Measurements from ENCODE around the gene ZNF621. TPM values are rescaled to one million over a fixed set of nuclear protein-coding genes. Genes with fewer than 3 reads are reported as not detected.

ZNF621 gene
- total RNA-seq, 1 experiment from 2014 or later = 24.9 TPM

DNA sequence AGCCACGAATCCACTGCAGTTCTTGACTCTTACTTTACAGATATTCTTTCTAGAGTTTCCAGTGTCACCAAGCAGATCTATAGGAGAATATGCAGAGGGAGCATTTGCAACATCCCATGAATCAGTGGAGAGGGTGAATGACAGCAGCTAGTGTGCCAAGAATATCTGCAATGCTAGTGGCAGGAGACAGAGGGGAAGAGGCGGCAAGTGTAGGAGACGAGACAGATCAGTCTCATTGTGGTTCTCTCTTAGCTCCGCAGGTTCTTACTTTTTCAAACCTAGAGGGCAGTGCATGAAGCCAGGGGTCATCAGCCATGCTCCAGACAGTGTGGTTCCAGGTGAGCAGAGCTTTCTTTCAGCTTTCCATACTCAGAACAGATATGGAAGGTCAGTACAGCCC lies 47.1 kb upstream of the ZNF621 start:
- no TSS peak for BruUV-seq (replicated peaks)
- CTCF ChIA-PET = no interaction called here

DNA sequence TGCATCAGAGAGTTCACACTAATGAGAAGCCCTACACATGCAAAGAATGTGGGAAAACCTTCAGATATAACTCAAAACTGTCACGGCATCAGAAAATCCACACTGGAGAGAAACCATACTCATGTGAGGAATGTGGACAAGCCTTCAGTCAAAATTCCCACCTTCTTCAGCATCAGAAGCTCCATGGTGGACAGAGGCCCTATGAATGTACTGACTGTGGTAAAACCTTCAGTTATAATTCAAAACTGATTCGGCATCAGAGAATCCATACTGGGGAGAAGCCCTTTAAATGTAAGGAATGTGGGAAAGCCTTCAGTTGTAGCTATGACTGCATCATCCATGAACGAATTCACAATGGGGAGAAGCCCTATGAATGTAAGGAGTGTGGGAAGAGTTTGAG lies 37.6 kb upstream of the ZNF621 start:
- DNase-seq (ENCODE audit: low read depth, low spot score) = no peak
- Histone ChIP-seq H3K9me3 (ENCODE audit: control insufficient read depth, insufficient read depth, low read depth, low read length) (peaks cover 7% of the 10 kb centered on the region; the same call in 1 of the 2 replicates), H3K27ac (ENCODE audit: low read length) (no peak overlapping the region), H3K27me3 (ENCODE audit: control insufficient read depth, insufficient read depth, low read length) (no peaks in the 10 kb centered on the region), H3K4me3 (ENCODE audit: low read depth in 2 of 2, low read length in 2 of 2) (no peak overlapping the region), H3K4me1 (ENCODE audit: control insufficient read depth, insufficient read depth, low read length) (no peaks in the 10 kb centered on the region), H3K36me3 (ENCODE audit: control insufficient read depth, insufficient read depth, low read length) (no peaks in the 10 kb centered on the region)
- TF ChIP-seq SIN3A (IDR thresholded peaks at IDR 0.05; ENCODE audit: borderline replicate concordance, insufficient read depth, low read depth, low read length) (no peak), TCF7L2 (IDR thresholded peaks at IDR 0.05; ENCODE audit: low read depth, low read length) (no peak), POLR2AphosphoS5 (IDR thresholded peaks at IDR 0.05; ENCODE audit: low read depth, low read length) (no peak)
- TF ChIP-seq, protein P1, sequence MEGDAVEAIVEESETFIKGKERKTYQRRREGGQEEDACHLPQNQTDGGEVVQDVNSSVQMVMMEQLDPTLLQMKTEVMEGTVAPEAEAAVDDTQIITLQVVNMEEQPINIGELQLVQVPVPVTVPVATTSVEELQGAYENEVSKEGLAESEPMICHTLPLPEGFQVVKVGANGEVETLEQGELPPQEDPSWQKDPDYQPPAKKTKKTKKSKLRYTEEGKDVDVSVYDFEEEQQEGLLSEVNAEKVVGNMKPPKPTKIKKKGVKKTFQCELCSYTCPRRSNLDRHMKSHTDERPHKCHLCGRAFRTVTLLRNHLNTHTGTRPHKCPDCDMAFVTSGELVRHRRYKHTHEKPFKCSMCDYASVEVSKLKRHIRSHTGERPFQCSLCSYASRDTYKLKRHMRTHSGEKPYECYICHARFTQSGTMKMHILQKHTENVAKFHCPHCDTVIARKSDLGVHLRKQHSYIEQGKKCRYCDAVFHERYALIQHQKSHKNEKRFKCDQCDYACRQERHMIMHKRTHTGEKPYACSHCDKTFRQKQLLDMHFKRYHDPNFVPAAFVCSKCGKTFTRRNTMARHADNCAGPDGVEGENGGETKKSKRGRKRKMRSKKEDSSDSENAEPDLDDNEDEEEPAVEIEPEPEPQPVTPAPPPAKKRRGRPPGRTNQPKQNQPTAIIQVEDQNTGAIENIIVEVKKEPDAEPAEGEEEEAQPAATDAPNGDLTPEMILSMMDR (IDR thresholded peaks at IDR 0.05) = no peak
- TF ChIP-seq, protein P2, sequence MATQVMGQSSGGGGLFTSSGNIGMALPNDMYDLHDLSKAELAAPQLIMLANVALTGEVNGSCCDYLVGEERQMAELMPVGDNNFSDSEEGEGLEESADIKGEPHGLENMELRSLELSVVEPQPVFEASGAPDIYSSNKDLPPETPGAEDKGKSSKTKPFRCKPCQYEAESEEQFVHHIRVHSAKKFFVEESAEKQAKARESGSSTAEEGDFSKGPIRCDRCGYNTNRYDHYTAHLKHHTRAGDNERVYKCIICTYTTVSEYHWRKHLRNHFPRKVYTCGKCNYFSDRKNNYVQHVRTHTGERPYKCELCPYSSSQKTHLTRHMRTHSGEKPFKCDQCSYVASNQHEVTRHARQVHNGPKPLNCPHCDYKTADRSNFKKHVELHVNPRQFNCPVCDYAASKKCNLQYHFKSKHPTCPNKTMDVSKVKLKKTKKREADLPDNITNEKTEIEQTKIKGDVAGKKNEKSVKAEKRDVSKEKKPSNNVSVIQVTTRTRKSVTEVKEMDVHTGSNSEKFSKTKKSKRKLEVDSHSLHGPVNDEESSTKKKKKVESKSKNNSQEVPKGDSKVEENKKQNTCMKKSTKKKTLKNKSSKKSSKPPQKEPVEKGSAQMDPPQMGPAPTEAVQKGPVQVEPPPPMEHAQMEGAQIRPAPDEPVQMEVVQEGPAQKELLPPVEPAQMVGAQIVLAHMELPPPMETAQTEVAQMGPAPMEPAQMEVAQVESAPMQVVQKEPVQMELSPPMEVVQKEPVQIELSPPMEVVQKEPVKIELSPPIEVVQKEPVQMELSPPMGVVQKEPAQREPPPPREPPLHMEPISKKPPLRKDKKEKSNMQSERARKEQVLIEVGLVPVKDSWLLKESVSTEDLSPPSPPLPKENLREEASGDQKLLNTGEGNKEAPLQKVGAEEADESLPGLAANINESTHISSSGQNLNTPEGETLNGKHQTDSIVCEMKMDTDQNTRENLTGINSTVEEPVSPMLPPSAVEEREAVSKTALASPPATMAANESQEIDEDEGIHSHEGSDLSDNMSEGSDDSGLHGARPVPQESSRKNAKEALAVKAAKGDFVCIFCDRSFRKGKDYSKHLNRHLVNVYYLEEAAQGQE (IDR thresholded peaks at IDR 0.05; ENCODE audit: insufficient read depth in 1 of 2, low read depth in 2 of 2, low read length in 1 of 2) = no peak
- no TSS peak for BruUV-seq (replicated peaks)
- CTCF ChIA-PET = no interaction called here
- intact Hi-C loops (cut with micrococcal nuclease; ENCODE audit: unreplicated experiment) = no loop called here
- in situ Hi-C loops (cut with HindIII; ENCODE audit: low pct_unique_long_range_greater_than_20kb, low sequenced_read_pairs) = no loop called here
- ATAC-seq = no peak
- POLR2A ChIA-PET = interaction anchor here (0.5 kb wide), 1 partner anchor 1340 kb away, joined by 3 read pairs; no protein-coding TSS in a partner anchor

More for the DNA sequence above, 47.1 kb upstream of the ZNF621 start:
- Histone ChIP-seq H3K9me3 (ENCODE audit: control insufficient read depth, insufficient read depth, low read depth, low read length) (no peaks in the 10 kb centered on the region), H3K36me3 (ENCODE audit: control insufficient read depth, insufficient read depth, low read length) (no peaks in the 10 kb centered on the region), H3K27ac (ENCODE audit: low read length) (peak overlapping the region; percentile 83; the same call in 1 of the 2 replicates), H3K27me3 (ENCODE audit: control insufficient read depth, insufficient read depth, low read length) (no peaks in the 10 kb centered on the region), H3K4me3 (ENCODE audit: low read depth in 2 of 2, low read length in 2 of 2) (peak overlapping the region; percentile 60 to 65), H3K4me1 (ENCODE audit: control insufficient read depth, insufficient read depth, low read length) (no peaks in the 10 kb centered on the region; the same call in 1 of the 2 replicates)
- no peak for TF ChIP-seq TCF7L2 (IDR thresholded peaks at IDR 0.05; ENCODE audit: low read depth, low read length)
- ATAC-seq (no peak), DNase-seq (ENCODE audit: low read depth, low spot score) (no peak)
- intact Hi-C loops (cut with micrococcal nuclease; ENCODE audit: unreplicated experiment) (no loop called here), in situ Hi-C loops (cut with HindIII; ENCODE audit: low pct_unique_long_range_greater_than_20kb, low sequenced_read_pairs) (no loop called here)
- POLR2A ChIA-PET = interaction anchor here (0.6 kb wide), 2 partner anchors 24 to 1066 kb away, joined by 5 to 10 read pairs; no protein-coding TSS in a partner anchor

DNA sequence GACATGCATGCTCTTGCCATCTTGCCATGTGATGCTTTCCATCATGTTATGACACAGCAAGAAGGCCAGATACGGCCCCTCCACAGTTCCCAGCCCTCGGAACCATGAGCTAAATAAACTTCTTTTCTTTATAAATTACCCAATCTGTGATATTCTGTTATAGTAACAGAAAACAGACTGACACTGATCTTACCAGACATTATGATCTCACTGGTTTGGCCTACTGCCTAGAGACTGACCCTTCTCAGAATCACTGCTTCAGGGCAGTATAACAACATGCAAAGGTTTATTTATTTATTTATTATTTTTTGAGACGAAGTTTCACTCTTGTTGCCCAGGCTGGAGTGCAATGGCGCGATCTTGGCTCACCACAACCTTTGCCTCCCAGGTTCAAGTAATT lies 33.8 kb upstream of the ZNF621 start:
- no peak for DNase-seq (ENCODE audit: low read depth, low spot score)
- Histone ChIP-seq H3K36me3 (ENCODE audit: control insufficient read depth, insufficient read depth, low read length) (no peaks in the 10 kb centered on the region), H3K4me1 (ENCODE audit: control insufficient read depth, insufficient read depth, low read length) (no peaks in the 10 kb centered on the region), H3K27ac (ENCODE audit: low read length) (no peak overlapping the region), H3K4me3 (ENCODE audit: low read depth in 2 of 2, low read length in 2 of 2) (no peak overlapping the region), H3K27me3 (ENCODE audit: control insufficient read depth, insufficient read depth, low read length) (no peaks in the 10 kb centered on the region; the same call in 1 of the 2 replicates), H3K9me3 (ENCODE audit: control insufficient read depth, insufficient read depth, low read depth, low read length) (peaks cover 7% of the 10 kb centered on the region; the same call in 1 of the 2 replicates)
- ChIA-PET CTCF (interaction anchor here (0.7 kb wide), 1 partner anchor 46 kb away, joined by 9 read pairs; no protein-coding TSS in a partner anchor), POLR2A (no interaction called here)
- TF ChIP-seq, protein P1 (IDR thresholded peaks at IDR 0.05) = no peak
- TF ChIP-seq, protein P2 (IDR thresholded peaks at IDR 0.05; ENCODE audit: insufficient read depth in 1 of 2, low read depth in 2 of 2, low read length in 1 of 2) = no peak
- TF ChIP-seq POLR2AphosphoS5 (IDR thresholded peaks at IDR 0.05; ENCODE audit: low read depth, low read length) (no peak), SIN3A (IDR thresholded peaks at IDR 0.05; ENCODE audit: borderline replicate concordance, insufficient read depth, low read depth, low read length) (no peak), TCF7L2 (IDR thresholded peaks at IDR 0.05; ENCODE audit: low read depth, low read length) (no peak)
- no peak for ATAC-seq
- intact Hi-C loops (cut with micrococcal nuclease; ENCODE audit: unreplicated experiment) = no loop called here
- no TSS peak for BruUV-seq (replicated peaks)
- in situ Hi-C loops (cut with HindIII; ENCODE audit: low pct_unique_long_range_greater_than_20kb, low sequenced_read_pairs) = no loop called here
